PC-9 (cell line): ENCODE data around the gene ANKRD16. TPM values are rescaled to one million over a fixed set of nuclear protein-coding genes. Genes with fewer than 3 reads are reported as not detected.

ENCODE experiments used
- BruUV-seq: library from RNA; stranded (reverse); fragments of 400-500 nt; replicated peaks from 2 replicates; lab custom pipeline; 2021; lab: Mats Ljungman, UMichigan
- CTCF ChIA-PET: fragments of 300-600 bp; sonication (Branson Sonifier 250); formaldehyde crosslinking; loops from one replicate; lab custom pipeline; 2022; ENCODE audit warnings: antibody characterized with exemption; lab: Charles Lee
- POLR2A ChIA-PET: fragments of 300-600 bp; sonication (Branson Sonifier 250); formaldehyde crosslinking; loops from one replicate; lab custom pipeline; 2022; ENCODE audit warnings: antibody characterized with exemption; ENCODE audit not compliant: unreplicated experiment; lab: Charles Lee
- DNase-seq, 2 experiments: peaks; one replicate each; pipeline versions ENCODE4 v3.0.0 to v3.0.0-alpha.2; 2015 to 2022; ENCODE audit warnings: mixed read lengths in 1 of 2
- H2AFZ ChIP-seq: fragments of 200-600 bp; sonication (generic); 2 replicates; pipeline ENCODE4 v1.8.1; 2017; ENCODE audit warnings: antibody characterized with exemption
- H3F3A ChIP-seq: fragments of 200-600 bp; sonication (generic); 2 replicates; pipeline ENCODE4 v1.8.1; 2017; ENCODE audit warnings: antibody characterized with exemption, mild to moderate bottlenecking, low read depth; ENCODE audit not compliant: insufficient read depth
- H3K27ac ChIP-seq: fragments of 200-600 bp; sonication (generic); 2 replicates; pipeline ENCODE4 v1.6.1; 2016; ENCODE audit warnings: mixed run types
- H3K27me3 ChIP-seq: fragments of 200-600 bp; sonication (generic); 2 replicates; pipeline ENCODE4 v1.6.1; 2016; ENCODE audit warnings: low read depth, mixed run types; ENCODE audit not compliant: insufficient read depth
- H3K36me3 ChIP-seq: fragments of 200-600 bp; sonication (generic); 2 replicates; pipeline ENCODE4 v1.6.1; 2016; ENCODE audit warnings: low read depth, mixed run types
- H3K4me1 ChIP-seq: fragments of 200-600 bp; sonication (generic); replicated peaks from 2 replicates; pipeline ENCODE4 v1.6.1; 2016; ENCODE audit warnings: mixed run types; ENCODE audit not compliant: insufficient read depth
- H3K4me2 ChIP-seq: fragments of 200-600 bp; sonication (generic); 2 replicates; pipeline ENCODE4 v1.6.1; 2017; ENCODE audit warnings: mixed run types
- H3K4me3 ChIP-seq: fragments of 200-600 bp; sonication (generic); 2 replicates; pipeline ENCODE4 v1.6.1; 2016; ENCODE audit warnings: mixed run types
- H3K79me2 ChIP-seq: fragments of 200-600 bp; sonication (generic); 2 replicates; pipeline ENCODE4 v1.6.1; 2017; ENCODE audit warnings: low read depth, mixed run types
- H3K9me2 ChIP-seq: fragments of 200-600 bp; sonication (generic); 2 replicates; pipeline ENCODE4 v1.8.1; 2017; ENCODE audit warnings: mild to moderate bottlenecking; ENCODE audit not compliant: insufficient read depth
- H3K9me3 ChIP-seq: fragments of 200-600 bp; sonication (generic); 2 replicates; pipeline ENCODE4 v1.8.1; 2016; ENCODE audit warnings: low read depth; ENCODE audit not compliant: insufficient read depth
- H4K20me1 ChIP-seq: fragments of 200-600 bp; sonication (generic); 2 replicates; pipeline ENCODE4 v1.8.1; 2017; ENCODE audit not compliant: insufficient read depth
- EZH2 ChIP-seq: fragments of 200-600 bp; sonication (generic); IDR thresholded peaks from 2 replicates; pipeline ENCODE4 v1.8.0; 2017; ENCODE audit warnings: antibody characterized with exemption, low read depth
- intact Hi-C: fragments of 100-400 bp; cut with micrococcal nuclease; formaldehyde crosslinking; loops from one replicate; pipeline ENCODE4 v1.10.0; 2022; ENCODE audit not compliant: unreplicated experiment
- total RNA-seq: library from RNA; stranded (reverse); gene quantifications from 2 replicates; pipeline ENCODE4 v1.2.3, GENCODE V29; 2021
- TF ChIP-seq, protein P1 (sequence below): fragments of 200-600 bp; sonication (generic); conservative IDR thresholded peaks from 2 replicates; pipeline ENCODE4 v1.6.1; 2017; ENCODE audit warnings: mixed run types, antibody characterized with exemption, mild to moderate bottlenecking, moderate library complexity

Gene ANKRD16
- total RNA-seq, 1 experiment from 2014 or later, result 9.8 TPM

GRCh38 chr10:5898163-5898562 lies 8.5 kb upstream of the ANKRD16 start:
- BruUV-seq, result no TSS peak

DNA sequence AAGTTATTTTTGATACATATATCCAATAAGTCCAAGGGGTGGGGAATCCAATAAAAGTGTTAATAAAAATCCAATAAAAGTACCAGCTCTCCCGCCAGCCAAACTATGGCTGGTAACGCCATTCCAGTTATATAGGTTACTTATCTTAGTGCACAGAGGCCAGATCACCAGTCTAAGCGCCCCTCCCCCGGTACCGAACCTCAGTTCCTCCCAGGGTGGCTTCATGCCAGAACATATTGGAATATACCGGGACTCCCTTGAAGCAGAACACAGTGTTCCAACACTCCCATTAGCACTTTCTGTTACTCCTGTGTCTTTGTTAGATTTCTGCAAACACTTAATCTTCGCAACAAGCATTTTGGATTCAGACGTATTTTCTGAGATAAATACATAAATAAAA lies 7.8 kb upstream of the ANKRD16 start:
- intact Hi-C loops, result no loop called here
- peaks cover 10% of the 10 kb centered on the region for H3K79me2 ChIP-seq
- POLR2A ChIA-PET, result no interaction called here

More at GRCh38 chr10:5898163-5898562, 8.5 kb upstream of the ANKRD16 start:
- intact Hi-C loops, result no loop called here
- POLR2A ChIA-PET, result no interaction called here
- Histone ChIP-seq H3K79me2 (peaks cover 4% of the 10 kb centered on the region; the same call in 1 of the 2 replicates), H3K4me3 (no peak overlapping the region), H4K20me1 (no peaks in the 10 kb centered on the region), H3K27ac (no peak overlapping the region), H3K9me2 (no peaks in the 10 kb centered on the region), H3K4me2 (no peak overlapping the region), H3K27me3 (no peaks in the 10 kb centered on the region), H3K36me3 (no peaks in the 10 kb centered on the region), H3K4me1 (no peaks in the 10 kb centered on the region), H3F3A (no peaks in the 10 kb centered on the region), H3K9me3 (no peaks in the 10 kb centered on the region), H2AFZ (no peak overlapping the region)
- no peak for TF ChIP-seq EZH2
- TF ChIP-seq, protein P1, sequence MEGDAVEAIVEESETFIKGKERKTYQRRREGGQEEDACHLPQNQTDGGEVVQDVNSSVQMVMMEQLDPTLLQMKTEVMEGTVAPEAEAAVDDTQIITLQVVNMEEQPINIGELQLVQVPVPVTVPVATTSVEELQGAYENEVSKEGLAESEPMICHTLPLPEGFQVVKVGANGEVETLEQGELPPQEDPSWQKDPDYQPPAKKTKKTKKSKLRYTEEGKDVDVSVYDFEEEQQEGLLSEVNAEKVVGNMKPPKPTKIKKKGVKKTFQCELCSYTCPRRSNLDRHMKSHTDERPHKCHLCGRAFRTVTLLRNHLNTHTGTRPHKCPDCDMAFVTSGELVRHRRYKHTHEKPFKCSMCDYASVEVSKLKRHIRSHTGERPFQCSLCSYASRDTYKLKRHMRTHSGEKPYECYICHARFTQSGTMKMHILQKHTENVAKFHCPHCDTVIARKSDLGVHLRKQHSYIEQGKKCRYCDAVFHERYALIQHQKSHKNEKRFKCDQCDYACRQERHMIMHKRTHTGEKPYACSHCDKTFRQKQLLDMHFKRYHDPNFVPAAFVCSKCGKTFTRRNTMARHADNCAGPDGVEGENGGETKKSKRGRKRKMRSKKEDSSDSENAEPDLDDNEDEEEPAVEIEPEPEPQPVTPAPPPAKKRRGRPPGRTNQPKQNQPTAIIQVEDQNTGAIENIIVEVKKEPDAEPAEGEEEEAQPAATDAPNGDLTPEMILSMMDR, result no peak
- CTCF ChIA-PET, result no interaction called here
- DNase-seq, result no peak

GRCh38 chr10:5897053-5897340 lies 7.3 kb upstream of the ANKRD16 start:
- H3K79me2 ChIP-seq, result peaks cover 15% of the 10 kb centered on the region
- BruUV-seq, result no TSS peak
- DNase-seq, result no peak
- no peak overlapping the region for H3K4me2 ChIP-seq
- H3K4me1 ChIP-seq, result no peaks in the 10 kb centered on the region
- ChIA-PET POLR2A (no interaction called here), CTCF (no interaction called here)
- H4K20me1 ChIP-seq, result no peaks in the 10 kb centered on the region
- no peaks in the 10 kb centered on the region for H3F3A ChIP-seq
- H3K27me3 ChIP-seq, result no peaks in the 10 kb centered on the region
- intact Hi-C loops, result no loop called here
- no peaks in the 10 kb centered on the region for H3K9me3 ChIP-seq
- H2AFZ ChIP-seq, result no peak overlapping the region
- TF ChIP-seq EZH2, result no peak
- TF ChIP-seq, protein P1, result no peak
- H3K9me2 ChIP-seq, result no peaks in the 10 kb centered on the region
- no peak overlapping the region for H3K4me3 ChIP-seq
- H3K27ac ChIP-seq, result no peak overlapping the region
- H3K36me3 ChIP-seq, result no peaks in the 10 kb centered on the region

More for the DNA sequence above, 7.8 kb upstream of the ANKRD16 start:
- Histone ChIP-seq H3K27ac (no peak overlapping the region), H3K4me2 (no peak overlapping the region), H3F3A (no peaks in the 10 kb centered on the region), H3K9me3 (no peaks in the 10 kb centered on the region), H3K4me3 (no peak overlapping the region), H3K9me2 (no peaks in the 10 kb centered on the region), H3K4me1 (no peaks in the 10 kb centered on the region), H3K27me3 (no peaks in the 10 kb centered on the region), H4K20me1 (no peaks in the 10 kb centered on the region), H3K36me3 (no peaks in the 10 kb centered on the region), H2AFZ (no peak overlapping the region)
- TF ChIP-seq EZH2, result no peak
- TF ChIP-seq, protein P1, result no peak
- CTCF ChIA-PET, result no interaction called here
- BruUV-seq, result no TSS peak
- DNase-seq, result no peak
